GM18517 (cell line): ENCODE measurements around the gene HSD11B1L.
"Not testable (repeated sequence)": the region's sequence is repeated elsewhere in the genome, so short reads cannot be mapped to it uniquely, and the experiment has no call there.

Experiments
- ATAC-seq: cut with Tn5 transposase; IDR thresholded peaks from one replicate; pipeline ENCODE4 v1.9.1; 2021; ENCODE audit warnings: mild to moderate bottlenecking, moderate library complexity; ENCODE audit not compliant: unreplicated experiment

Gene HSD11B1L

DNA sequence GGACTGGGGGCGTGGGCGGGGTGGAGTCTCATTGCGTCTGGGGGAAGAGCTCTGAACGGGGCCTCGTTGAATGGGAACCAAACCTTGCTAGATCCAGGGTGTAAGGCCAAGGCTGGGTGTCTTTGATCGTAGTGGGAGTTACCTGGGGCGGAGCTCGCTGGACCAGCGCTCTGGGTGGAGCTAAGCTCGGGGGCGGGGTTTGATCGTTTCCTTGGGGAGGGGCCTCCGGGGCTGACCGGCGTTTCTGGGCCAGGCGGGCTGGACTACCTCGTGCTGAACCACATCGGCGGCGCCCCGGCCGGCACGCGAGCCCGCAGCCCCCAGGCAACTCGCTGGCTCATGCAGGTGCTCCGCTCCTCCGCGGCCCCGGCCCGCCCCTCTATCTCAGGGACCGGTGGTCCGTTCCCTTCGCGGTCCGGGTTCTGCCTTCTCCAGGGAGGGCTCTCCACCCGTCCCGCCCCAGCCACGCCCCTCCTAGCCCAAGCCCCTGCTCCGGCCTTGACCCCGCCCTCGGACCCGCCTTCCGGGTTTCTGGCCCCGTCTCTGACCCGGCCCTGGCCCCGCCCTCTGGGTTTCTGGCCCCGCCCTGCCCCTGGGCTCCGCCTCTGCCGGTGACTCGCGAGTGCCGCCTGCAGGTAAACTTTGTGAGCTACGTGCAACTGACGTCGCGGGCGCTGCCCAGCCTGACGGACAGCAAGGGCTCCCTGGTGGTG, 6.0 kb downstream of the HSD11B1L start:
- peak; percentile 40 for ATAC-seq

DNA sequence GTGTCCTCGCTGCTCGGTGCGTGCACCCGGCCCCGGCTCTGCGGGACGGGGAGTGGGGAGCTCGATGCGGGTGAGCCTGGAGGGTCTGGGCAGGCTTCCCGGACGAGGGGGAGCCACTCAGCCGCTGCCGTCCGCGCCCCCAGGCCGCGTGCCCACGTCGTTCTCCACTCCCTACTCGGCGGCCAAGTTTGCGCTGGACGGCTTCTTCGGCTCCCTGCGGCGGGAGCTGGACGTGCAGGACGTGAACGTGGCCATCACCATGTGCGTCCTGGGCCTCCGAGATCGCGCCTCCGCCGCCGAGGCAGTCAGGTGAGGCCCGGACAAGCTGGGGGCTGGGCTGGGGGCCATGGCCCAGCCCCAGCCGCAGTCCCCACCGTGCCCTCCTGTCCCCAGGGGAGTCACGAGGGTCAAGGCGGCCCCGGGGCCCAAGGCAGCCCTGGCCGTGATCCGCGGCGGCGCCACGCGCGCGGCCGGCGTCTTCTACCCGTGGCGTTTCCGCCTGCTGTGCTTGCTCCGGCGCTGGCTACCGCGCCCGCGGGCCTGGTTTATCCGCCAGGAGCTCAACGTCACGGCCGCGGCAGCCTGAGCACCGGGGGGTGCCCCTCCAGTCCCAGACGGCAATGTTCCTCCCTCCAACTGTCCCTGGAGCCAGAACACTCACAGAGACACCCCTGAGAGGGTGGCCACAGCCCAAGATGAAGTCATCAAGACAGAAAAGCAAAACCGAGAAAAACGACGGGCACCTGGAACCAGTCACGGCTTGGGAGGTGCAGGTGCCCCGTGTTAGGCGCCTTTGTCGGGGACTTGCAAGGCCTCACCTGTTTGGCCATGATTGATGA, 6.8 kb downstream of the HSD11B1L start:
- no peak for ATAC-seq

DNA sequence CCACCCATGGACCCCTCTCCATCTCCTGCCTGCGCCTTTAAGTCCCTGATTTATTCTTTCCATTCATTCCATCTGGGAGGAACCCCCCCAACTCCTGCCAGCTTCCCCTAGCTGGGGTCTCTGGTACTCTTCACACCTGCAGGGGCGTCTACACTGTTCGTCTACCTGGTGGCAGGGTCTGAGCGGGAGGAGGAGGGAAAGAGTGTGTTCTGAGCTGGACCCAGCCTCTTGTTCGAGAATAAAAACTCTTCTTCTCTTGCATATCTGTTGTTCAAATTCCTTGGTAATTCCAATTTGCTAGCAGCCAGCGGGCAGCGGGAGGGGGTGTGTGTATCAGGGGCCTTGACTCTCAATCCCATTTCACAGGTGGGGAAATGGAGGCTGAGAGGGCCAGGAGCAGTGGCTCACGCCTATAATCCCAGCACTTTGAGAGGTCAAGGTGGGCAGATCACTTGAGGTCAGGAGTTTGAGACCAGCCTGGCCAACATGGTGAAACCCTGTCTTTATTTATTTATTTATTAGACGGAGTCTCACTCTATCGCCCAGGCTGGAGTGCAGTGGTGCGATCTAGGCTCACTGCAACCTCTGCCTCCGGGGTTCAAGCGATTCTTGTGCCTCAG, 7.5 kb downstream of the HSD11B1L start:
- ATAC-seq, result not testable (repeated sequence)

GRCh38 chr19:5690125-5690954, 9.5 kb downstream of the HSD11B1L start, which contains the start of gene RPL36:
Gene RPL36 (plus strand): TSS chr19:5690295. CDS start chr19:5690508, 213 bp downstream.
- peak; percentile 35 for ATAC-seq

DNA sequence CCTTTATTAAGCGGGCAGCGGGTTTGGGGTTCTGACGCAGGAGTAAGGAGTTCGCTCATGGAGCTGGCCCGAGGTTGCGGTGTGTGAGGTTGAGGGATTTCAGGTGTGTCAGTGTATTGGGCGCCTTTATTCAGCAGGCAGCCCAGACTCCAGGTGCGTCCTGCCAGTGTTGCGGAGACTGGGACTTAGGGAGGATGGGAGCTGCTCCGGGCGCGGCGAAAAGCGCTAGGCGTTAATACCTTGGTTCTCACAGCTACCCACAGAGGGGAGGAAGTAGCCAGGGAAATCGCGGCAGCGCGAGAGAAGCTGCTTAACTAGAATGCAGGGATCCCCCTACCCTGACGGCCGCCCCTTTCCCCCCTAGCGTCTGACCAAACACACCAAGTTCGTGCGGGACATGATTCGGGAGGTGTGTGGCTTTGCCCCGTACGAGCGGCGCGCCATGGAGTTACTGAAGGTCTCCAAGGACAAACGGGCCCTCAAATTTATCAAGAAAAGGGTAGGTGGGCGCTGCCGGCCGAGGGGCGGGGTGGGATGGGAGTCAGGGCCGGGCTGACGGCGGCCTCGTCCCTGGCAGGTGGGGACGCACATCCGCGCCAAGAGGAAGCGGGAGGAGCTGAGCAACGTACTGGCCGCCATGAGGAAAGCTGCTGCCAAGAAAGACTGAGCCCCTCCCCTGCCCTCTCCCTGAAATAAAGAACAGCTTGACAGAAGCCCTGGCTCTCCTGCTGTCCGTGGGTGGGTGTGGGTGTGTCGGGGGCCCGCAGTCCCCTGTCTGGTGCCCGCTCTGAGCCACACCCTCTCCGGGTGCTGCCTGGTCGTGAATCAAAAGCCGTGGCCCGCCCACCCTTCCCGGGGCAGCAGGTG, 10.4 kb downstream of the HSD11B1L start:
- ATAC-seq, result no peak

- ATAC-seq, result no peak
Observed at GRCh38 chr19:5691822-5692722, 11.2 kb downstream of the HSD11B1L start.

GRCh38 chr19:5692723-5693194, 11.9 kb downstream of the HSD11B1L start:
- no peak for ATAC-seq

GRCh38 chr19:5693195-5694166, 12.7 kb downstream of the HSD11B1L start:
- ATAC-seq, result no peak

GRCh38 chr19:5694167-5694955, 13.5 kb downstream of the HSD11B1L start:
- ATAC-seq, result no peak

- no peak for ATAC-seq
Observed at GRCh38 chr19:5694956-5695648, 14.3 kb downstream of the HSD11B1L start.

GRCh38 chr19:5695649-5696195, 14.9 kb downstream of the HSD11B1L start:
- no peak for ATAC-seq

GRCh38 chr19:5696196-5697021, 15.6 kb downstream of the HSD11B1L start:
- no peak for ATAC-seq

- no peak for ATAC-seq
Observed at GRCh38 chr19:5697022-5697889, 16.4 kb downstream of the HSD11B1L start.
